IPS-NIHi7 (cell line): Measurements from ENCODE around the gene DFFB.

Experiments used
- DNase-seq: peaks from one replicate; pipeline ENCODE4 v3.0.0; 2012; ENCODE audit warnings: mixed read lengths; ENCODE audit errors: extremely low spot score

Gene DFFB

DNA sequence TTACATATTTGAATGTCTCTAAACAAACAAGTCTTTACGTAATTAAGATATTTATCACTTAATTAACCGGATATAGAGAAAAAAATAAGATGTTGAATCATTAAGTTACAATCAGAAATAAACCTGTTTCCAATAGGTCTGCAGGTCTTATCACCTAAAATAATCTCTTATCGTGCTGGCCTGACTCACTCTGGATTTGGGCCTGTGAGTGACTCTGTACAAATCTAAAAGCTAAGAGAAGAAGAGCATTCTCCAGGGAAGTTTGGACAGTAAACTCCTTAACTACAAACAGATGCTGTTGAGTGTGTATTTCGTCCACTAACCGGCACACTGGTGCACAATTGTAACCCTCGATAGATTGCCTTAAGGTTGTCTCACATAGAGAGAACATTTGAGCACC lies 25.6 kb upstream of the DFFB start:
- no peak for DNase-seq

DNA sequence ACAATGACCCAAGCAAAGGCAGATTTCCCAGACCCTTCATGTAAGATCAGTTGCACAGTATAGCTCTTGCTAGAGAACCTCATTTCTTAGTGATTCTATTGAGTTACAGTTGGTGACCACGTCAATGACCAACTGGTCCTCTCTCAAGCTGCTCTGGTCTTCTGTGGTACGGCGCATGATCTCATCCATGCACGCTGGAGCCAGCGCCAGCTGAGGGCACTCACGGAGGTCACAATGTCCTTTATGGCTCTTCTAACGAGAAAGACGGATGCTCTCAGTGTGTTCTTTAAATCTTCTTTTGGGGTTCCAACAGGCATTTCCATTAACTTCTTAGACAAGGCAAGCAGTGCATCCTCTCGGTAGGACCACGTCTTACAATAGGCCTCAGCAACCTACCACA lies 22.6 kb upstream of the DFFB start:
- no peak for DNase-seq

DNA sequence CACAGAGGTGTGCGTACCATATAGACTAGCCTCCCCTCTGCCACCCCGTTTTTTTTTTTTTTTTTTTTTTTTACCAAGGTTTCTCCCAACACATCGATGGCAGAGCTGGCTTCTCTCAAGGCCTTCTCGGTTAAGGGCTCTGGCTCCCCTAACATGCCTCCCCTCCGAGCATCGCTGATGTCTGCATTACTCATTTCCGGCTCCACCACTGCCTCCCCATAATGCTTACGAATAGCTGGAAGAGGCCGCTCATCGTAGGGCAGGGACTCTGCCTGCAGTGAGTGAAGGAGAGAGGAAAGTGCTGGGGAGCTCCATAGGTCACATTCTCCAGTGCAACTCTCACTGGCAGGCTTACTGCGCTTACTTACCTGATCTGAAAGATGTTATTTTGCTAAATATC lies 20.9 kb upstream of the DFFB start:
- no peak for DNase-seq

DNA sequence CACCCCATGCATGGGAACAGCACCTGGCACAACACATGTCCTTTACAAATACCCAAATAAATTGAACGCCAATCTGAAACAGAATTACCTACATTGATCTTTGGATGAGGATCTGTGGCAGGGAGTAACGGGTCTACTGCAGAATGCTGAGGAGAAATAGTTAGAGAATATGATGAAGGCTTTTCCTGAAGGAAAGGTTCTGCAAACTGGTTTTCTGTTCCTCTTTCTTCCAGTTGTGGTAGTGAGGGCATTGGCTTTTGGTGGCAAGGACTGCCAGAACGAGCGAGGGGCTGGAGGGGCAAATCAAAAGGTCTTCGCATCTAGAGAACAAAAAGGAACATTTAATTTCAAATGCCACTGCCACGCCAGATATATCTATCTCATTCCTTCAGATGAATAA lies 20.1 kb upstream of the DFFB start:
- DNase-seq: no peak

DNA sequence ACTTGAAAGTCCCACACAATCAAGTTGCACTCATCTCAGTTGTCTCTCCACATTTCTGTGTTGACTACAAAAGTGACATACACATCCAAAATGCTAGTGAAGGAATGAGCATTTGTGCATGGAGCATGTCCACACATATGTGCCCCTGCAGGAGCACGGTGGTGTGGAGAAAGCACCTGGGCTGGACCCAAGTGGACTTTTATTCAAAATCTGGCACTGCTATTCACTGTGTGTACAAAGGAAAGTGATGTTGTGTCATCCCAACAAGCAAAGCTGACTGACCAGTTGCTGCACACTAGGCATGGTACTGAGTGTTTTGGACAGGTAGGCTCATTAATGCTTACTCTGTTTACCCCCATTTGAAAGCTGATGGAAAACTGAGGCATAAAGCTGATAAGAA lies 19.6 kb upstream of the DFFB start:
- no peak for DNase-seq

DNA sequence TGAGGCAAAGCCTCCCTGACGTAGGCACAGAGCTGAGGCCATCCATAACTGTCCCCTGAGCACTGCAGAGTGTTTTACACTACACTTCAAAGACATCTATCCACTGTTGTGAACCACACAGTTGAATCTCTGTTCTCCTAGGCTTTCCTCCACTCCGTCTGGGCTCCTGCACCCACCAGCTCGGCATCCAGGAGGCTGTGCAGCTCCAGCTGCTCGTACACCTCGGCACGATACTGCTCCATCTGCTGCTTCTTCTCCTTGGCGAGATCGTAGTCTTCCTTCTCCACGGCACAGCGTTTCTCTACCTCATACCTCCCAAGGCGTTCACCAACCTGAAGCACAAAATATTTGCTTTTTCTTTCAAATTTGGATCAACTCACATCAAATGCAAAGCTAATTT lies 18.5 kb upstream of the DFFB start:
- no peak for DNase-seq

GRCh38 chr1:3841491-3841890 lies 15.8 kb upstream of the DFFB start:
- no peak for DNase-seq

DNA sequence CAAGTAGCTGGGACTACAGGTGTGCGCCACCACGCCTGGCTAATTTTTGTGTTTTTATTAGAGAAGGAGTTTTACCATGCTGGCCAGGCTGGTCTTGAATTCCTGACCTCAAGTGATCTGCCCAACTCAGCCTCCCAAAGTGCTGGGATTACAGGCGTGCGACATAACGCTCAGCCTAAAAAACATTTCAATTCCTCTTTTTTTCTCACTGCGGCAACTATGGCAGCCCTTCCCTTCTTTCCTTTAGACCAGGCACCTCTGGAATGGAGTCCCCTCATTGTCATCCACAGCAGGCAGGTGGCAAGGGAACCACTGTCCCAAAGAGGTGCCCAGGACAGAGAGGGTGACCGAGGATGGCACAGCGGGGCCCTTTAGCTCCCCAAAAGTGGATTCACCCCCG lies 14.4 kb upstream of the DFFB start:
- DNase-seq: no peak

GRCh38 chr1:3846541-3846940 lies 10.7 kb upstream of the DFFB start:
- DNase-seq: no peak

- no peak for DNase-seq
Measured at GRCh38 chr1:3847081-3847480, 10.2 kb upstream of the DFFB start.

DNA sequence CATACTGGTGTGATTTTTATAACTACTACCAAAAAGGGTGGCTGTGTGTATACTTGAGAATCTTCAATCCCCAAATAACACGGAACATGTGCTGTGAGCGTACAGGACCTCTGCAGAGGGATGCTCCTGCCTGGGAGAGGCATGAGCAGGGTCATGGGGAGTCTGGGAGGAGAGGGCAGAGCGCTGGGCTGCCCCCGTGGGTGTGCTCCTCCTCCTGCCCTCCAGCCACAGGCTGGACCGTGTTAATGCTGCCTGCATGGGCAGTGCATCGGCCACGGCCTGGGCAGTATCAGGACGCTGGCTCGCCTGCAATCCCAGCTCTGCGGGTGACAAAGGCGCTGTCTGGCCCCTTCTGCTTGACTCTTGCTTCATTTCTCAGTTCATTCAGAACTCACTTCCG lies 6.4 kb upstream of the DFFB start:
- no peak for DNase-seq

GRCh38 chr1:3851292-3851691 lies 6.0 kb upstream of the DFFB start:
- DNase-seq: no peak

DNA sequence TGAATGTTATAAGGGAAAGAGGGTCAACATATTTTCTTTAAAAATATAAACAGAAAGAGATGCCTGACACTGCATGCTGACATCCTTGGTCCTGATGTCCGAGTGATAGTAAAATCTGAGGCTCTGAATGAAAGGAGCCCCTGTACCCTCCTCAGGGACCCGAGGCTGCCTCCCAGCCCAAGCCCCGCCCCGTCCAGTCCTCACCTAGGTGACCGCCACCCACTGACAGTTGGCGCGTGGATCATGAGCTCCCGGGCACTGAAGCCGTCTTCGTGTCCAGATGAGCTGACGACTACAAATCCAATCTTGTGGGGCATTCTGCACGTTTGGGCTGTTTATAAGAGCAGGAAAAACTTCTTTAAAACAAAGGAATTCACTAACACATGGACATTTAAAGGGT lies 5.2 kb upstream of the DFFB start:
- DNase-seq: no peak

DNA sequence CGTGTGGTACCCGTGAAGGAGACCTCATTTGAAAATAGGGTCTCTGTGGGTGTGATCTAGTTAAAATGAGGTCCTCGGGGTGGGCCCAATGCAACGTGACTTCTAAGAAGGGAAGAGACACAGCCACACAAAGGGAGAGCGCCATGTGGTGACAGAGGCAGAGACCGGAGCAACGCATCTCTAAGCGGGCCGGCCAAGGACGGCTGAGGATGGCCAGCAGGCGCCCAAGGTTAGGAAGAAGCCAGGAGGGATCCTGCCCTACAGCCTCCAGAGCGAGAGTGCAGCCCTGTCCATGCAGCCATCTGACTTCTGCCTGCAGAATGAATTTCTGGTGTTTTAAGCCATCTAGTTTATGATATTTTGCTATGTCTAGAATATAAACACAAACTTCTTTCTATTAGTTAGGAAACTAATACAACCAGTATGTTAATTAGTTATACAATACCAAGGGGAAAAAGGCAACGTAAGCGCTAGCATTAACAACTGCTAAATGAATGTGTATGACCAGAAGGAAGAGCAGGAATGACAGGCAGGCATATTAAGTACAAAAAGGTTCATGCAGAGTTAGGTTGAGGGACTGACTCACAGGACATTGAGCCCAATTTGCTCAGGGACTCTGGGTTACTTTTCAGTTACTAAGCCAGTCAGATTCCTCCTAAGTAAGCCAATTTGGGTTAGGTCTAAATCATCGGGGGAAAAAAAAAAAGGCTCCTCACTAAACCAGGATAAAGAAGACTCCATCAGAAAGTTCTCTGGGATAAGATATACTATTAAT lies 4.4 kb upstream of the DFFB start:
- no peak for DNase-seq

DNA sequence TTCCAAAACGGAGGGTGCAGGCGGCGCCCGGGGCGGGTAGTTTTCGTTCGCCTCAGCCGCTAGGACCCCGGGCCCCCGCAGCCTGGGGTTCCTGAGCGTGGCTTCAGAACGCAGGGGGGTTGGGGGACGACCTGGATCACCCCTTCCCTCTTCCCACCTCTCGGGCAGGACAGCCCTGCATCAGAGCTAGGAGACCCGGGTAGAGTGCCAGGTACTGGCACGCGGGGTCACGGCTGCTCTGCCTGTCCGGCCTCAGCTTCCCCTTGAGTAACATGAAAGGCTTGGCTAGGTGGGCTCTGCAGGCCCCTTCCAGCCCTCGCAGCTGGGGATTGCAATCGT lies 484 bp downstream of the DFFB start:
- no peak for DNase-seq

GRCh38 chr1:3858231-3858981 lies 1.1 kb downstream of the DFFB start:
- no peak for DNase-seq

DNA sequence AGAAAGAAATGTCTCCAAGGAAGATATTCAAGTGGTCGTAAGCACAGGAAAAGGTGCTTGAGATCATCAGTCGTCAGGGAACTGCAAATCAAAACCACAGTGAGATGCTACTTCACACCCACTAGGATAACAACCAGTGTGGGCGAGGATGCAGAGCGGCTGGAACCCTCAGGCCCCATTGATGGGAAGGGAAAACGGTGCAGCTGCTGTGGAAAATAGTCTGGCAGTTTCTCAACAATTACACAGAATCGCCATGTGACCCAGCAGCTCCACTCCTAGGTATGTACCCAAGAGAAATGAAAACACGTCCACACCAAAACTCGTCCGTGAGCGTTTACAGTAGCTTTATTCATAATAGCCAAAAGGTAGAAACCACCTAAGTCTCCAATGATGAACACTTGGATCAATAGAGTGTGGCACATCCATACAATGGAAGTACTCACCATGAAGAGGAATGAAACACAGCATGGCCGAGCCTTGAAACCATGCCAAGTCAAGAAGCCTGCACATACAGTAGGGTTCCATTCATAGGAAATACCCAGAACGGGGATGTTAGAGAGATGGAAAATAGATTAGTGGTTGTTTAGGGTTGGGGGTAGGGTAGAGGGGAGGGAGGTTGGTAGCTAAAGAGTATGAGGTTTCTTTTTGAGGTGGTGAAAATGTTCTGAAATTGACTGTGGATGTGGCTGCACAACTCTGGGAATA lies 6.1 kb downstream of the DFFB start:
- DNase-seq: no peak

DNA sequence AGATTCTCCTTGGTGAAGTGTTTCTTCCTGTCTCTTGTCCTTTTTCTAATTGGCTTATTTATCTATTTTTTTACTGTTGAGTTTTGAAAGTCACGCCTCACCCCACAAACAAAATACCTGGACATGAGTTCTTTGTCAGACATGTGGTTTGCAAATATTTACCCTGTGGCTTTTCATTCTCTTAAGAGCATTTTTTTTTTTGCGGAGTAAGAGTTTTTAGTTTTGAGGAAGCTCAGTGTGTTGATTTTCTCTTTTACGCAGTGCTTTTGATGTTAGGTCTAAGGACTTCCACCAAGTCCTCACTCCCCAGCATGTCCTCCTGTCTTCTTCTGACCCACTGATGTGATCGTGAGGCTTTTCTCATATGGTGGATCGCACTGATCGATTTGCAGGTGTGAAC lies 7.6 kb downstream of the DFFB start:
- no peak for DNase-seq

DNA sequence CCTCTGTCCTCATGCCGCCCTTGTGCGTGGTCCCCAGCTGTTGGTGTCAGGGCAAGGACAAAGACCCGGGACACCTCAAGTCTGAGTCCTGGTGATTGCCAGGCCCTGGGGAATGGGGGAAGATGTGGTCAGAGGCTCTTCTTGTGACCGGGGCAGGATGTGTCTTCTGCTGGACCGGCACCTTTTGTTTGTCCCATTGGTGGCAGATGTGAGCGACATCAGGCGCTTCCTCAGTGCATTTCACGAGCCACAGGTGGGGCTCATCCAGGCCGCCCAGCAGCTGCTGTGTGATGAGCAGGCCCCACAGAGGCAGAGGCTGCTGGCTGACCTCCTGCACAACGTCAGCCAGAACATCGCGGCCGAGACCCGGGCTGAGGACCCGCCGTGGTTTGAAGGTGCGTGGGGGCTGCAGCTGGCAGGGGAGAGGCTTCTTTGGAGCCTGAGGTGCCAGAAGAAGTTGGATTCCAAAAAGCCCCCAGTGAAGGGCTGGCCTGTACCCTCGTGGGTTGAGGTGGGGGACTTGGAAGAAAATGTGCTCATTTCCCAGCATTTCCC lies 8.4 kb downstream of the DFFB start:
- DNase-seq: no peak

DNA sequence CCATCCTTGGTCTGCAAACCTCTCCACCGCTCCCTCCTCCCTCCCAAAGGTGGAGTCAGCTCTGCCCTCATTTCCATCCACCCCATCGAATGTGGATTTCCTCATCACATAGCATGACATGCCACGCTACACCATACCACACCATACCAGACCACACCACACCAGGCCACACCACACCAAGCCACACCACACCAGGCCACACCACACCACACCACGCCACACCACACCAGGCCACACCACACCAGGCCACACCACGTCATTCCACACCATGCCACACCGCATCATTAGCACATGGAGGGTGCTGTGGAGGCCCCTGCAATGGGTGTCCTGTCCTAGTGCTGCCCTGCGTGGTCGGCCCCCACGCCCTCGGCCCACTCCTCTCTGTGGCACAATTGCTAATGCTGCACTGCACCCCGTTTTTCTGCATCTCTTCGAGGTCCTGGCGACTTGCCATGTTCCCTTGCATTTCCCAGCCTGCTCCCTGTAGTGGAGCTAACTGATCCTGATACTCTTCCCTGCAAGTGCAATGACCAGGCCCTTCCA lies 11.3 kb downstream of the DFFB start:
- DNase-seq: no peak

DNA sequence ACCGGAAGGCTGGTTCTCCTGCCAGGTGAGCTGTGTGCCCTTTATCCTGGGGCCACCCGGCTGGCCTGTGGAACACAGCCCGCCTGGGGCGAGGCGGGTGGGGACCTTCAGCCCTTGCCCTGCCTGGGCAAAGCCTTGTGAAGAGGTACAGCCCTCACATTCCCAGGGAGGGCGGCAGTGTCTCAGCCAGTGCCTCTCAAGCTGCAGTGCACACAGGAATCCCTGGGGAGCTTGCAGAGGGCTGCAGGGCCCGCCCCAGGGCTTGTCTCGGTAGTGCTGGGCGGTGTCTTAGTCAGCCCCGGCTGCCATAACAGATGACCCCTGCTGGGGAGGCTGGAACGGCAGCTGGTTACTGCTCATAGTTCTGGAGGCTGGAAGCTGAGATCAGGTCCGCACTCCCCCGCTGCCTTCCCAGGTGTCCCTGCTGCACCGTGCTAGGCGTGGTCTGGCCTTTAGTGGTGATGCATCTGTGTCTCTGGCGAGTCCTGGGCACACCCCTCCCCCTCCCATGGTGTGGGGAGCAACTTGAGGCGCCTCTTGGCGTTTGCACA lies 12.6 kb downstream of the DFFB start:
- DNase-seq: no peak

- no peak for DNase-seq
Measured at GRCh38 chr1:3871451-3871805, 14.2 kb downstream of the DFFB start.
